Astrocyte of the spinal cord (primary cell): ENCODE data around the gene EVI5.

Experiments used
- DNase-seq: peaks from one replicate; pipeline ENCODE4 v3.0.0; 2011; ENCODE audit warnings: low read depth, low spot score
- H3K4me3 ChIP-seq: 2 replicates; pipeline ENCODE4 v1.5.1; 2011; ENCODE audit warnings: low read depth, mild to moderate bottlenecking, low read length, moderate library complexity
- in situ Hi-C: cut with HindIII; loops from 2 replicates; pipeline ENCODE4 v1.10.0; 2017; ENCODE audit warnings: low sequenced_read_pairs
- TF ChIP-seq, protein P1 (sequence below): IDR thresholded peaks from 2 replicates; pipeline ENCODE4 v1.5.1; 2012; ENCODE audit warnings: low read depth, mild to moderate bottlenecking, low read length, inconsistent platforms

EVI5 gene

DNA sequence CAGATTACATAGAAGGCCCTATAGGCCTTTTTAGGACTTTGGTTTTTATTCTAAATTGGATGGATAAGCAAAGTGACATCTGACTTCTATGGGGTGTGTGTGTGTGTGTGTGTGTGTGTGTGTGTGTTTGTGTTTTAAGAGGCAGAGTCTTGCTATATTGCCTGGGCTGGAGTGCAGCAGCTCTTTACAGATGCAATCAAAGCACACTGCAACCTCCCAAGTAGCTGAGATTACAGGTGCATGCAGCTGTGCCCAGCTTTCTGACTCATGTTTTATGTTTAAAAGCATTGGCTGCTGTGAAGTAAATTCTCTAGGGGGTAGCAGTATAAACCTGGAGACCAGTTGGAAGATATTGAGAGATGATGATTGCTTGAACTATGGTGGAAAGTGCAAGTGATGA is 12.4 kb upstream of the EVI5 start:
- no peak overlapping the region for H3K4me3 ChIP-seq
- no peak for DNase-seq
- in situ Hi-C loops, result no loop called here
- TF ChIP-seq, protein P1, sequence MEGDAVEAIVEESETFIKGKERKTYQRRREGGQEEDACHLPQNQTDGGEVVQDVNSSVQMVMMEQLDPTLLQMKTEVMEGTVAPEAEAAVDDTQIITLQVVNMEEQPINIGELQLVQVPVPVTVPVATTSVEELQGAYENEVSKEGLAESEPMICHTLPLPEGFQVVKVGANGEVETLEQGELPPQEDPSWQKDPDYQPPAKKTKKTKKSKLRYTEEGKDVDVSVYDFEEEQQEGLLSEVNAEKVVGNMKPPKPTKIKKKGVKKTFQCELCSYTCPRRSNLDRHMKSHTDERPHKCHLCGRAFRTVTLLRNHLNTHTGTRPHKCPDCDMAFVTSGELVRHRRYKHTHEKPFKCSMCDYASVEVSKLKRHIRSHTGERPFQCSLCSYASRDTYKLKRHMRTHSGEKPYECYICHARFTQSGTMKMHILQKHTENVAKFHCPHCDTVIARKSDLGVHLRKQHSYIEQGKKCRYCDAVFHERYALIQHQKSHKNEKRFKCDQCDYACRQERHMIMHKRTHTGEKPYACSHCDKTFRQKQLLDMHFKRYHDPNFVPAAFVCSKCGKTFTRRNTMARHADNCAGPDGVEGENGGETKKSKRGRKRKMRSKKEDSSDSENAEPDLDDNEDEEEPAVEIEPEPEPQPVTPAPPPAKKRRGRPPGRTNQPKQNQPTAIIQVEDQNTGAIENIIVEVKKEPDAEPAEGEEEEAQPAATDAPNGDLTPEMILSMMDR, result no peak

DNA sequence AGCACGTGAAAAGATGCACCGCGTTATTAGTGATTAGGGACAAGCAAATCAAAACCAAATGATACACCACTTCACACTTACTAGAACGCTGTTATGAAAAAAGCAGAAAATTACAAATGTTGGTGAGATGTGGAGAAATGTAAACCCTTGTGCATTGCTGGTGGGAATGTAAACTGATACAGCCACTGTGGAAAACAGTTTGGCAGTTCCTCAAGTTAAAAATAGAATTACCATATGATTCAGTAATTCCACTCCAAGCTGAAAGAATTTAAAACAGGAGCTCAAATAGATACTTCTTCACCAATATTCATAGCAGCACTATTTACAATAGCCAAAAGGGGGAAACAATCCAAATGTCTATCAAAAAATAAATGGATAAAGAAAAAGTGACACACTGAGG is 10.3 kb upstream of the EVI5 start:
- in situ Hi-C loops, result no loop called here
- TF ChIP-seq, protein P1, result no peak
- DNase-seq, result peak; percentile 60
- no peak overlapping the region for H3K4me3 ChIP-seq

DNA sequence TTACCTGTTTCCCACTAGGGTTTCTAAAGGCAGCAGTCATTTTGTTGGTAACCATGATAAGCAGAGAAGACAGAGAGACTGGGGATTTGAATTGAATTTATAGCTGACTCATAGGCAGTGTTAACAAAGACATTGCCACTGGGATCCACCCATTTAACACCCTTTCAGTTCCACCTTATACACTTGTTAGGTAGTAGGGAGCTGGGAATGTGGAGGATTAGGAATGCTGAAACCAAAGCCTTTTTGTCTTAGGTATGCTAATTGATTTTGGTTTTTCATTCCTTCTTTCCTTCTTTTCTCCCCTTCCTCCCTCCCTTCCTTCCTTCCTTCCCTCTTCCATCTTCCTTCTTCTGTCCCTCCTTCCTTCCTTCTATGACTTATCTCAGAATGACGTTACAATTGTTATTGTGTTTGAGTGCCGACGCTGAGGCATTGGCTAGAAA is 7.5 kb upstream of the EVI5 start:
- DNase-seq, result no peak
- no peak overlapping the region for H3K4me3 ChIP-seq
- TF ChIP-seq, protein P1, result no peak
- in situ Hi-C loops, result no loop called here

DNA sequence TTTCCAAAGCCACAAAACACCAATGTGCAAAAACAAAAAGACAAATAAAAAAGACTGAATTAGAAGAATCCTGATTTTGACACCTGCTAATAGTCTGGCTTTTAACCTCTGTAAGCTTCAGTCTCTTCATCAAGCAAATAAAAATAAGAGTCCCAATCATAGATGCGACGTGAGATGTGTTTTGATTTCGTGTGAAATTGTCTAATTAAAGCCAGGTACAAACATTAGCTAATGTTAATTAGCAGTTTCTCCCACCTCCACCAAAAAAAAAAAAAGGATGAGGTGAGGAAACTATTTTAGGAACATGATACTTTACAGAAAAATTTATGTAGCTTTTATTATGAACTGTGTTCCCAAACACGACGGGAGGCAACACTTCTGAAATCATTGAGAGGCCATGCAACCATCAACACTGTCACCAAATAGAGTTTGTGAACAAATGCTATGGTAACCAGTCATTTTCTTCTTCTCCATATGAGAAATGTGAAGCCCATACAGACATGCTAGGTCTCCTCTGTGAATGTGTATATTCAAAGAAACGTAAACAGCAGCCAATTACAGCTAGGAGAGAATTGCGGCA is 6.7 kb upstream of the EVI5 start:
- no peak overlapping the region for H3K4me3 ChIP-seq
- TF ChIP-seq, protein P1, result no peak
- DNase-seq, result no peak
- in situ Hi-C loops, result no loop called here

DNA sequence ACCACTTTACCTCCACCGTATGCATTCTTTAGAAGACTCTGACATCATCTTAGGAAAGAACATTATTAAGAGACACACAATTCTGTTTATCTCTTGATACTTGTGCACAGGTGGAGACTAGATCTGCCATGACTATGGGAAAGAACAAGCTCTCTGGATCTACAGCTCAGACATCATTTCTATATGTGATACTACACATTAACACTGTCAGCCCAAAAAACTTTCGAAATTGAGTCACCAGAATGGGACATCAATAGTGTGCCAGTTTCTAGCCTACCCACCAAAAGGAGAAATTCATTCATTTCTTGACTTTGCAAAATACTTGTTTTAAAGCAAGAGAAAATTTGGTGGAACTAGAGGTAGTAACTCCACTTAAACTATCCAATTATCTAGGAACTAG is 6.0 kb upstream of the EVI5 start:
- no peak for DNase-seq
- TF ChIP-seq, protein P1, result no peak
- in situ Hi-C loops, result no loop called here
- H3K4me3 ChIP-seq, result no peak overlapping the region

DNA sequence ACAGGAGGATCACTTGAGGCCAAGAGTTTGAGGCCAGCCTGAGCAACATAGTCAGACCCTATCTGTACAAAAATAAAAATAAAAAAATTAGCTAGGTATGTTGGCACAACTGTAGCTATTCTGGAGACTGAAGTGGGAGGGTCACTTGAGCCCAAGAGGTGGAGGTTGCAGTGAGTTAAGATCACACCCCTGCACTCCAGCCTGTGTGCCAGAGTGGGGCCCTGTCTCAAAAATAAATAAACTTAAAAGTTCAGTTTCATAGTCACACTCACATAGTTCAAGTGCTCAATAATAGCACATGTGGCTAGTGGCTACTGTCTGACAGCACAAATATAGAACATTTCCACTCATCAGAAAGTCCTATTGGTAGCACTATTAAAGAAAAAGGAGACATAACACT is 5.2 kb upstream of the EVI5 start:
- no peak for DNase-seq
- TF ChIP-seq, protein P1, result no peak
- no peak overlapping the region for H3K4me3 ChIP-seq
- in situ Hi-C loops, result no loop called here
